H1 (cell line): ENCODE data around the gene DOCK6.

Experiments
- BCL11A ChIP-seq, 2 experiments: IDR thresholded peaks; one replicate each; pipeline ENCODE4 v1.6.1; 2011; ENCODE audit warnings: low read depth in 2 of 2, low read length in 2 of 2, mild to moderate bottlenecking in 2 of 2
- BRCA1 ChIP-seq: IDR thresholded peaks from 2 replicates; pipeline ENCODE4 v1.6.1; 2012; ENCODE audit warnings: low read depth, low read length, improper control_type of control experiment
- CBX5 ChIP-seq: fragments of 300-800, 300-1000 bp; sonication (generic); IDR thresholded peaks from 2 replicates; pipeline ENCODE4 v1.7.1; 2016; ENCODE audit warnings: antibody characterized with exemption, low read length, low read depth
- CEBPB ChIP-seq: IDR thresholded peaks from 2 replicates; pipeline ENCODE4 v1.6.1; 2012; ENCODE audit warnings: low read depth, low read length
- CREB1 ChIP-seq: IDR thresholded peaks from 2 replicates; pipeline ENCODE4 v1.6.1; 2012; ENCODE audit warnings: inconsistent platforms
- EZH2 ChIP-seq: fragments of 200-600 bp; sonication (generic); IDR thresholded peaks from 2 replicates; pipeline ENCODE4 v1.7.1; 2012; ENCODE audit warnings: low read depth, mild to moderate bottlenecking, moderate library complexity, low read length, inconsistent platforms; ENCODE audit not compliant: severe bottlenecking
- GABPA ChIP-seq: IDR thresholded peaks from 2 replicates; pipeline ENCODE4 v1.6.1; 2011; ENCODE audit warnings: mild to moderate bottlenecking, low read length, moderate library complexity, borderline replicate concordance; ENCODE audit not compliant: insufficient read depth
- GTF2F1 ChIP-seq: IDR thresholded peaks from 2 replicates; pipeline ENCODE4 v1.6.1; 2012; ENCODE audit warnings: low read depth, low read length, improper control_type of control experiment, borderline replicate concordance
- JUND ChIP-seq: IDR thresholded peaks from 2 replicates; pipeline ENCODE4 v1.6.1; 2011; ENCODE audit warnings: mild to moderate bottlenecking, improper control_type of control experiment, low read length
- TF ChIP-seq, protein P1 (sequence below), 3 experiments: IDR thresholded peaks; 1 replicate in 2 of 3; 2 replicates in 1 of 3; pipeline versions ENCODE4 v1.5.1 to v1.6.1; 2011; ENCODE audit warnings: low read length in 3 of 3, mild to moderate bottlenecking in 3 of 3, inconsistent platforms in 2 of 3, low read depth in 1 of 3, moderate library complexity in 1 of 3; ENCODE audit not compliant: insufficient read depth in 1 of 3; ENCODE audit errors: control extremely low read depth in 1 of 3

DNA sequence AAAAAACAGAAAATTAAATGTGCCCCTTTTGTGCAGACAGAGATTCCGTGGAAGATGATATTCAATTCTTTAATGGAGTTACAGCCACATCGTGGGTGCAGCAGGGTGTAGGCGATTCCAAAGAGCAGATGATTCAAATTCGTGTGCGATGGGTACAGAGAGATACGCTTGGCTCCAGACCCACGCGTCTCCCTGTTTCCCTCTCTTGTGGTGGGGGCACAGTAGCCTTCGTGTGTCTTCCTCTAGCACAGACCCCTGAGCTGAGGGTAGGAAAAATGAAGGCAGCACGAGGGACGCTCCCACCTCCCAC lies 38.4 kb upstream of the DOCK6 start:
- TF ChIP-seq, protein P1, sequence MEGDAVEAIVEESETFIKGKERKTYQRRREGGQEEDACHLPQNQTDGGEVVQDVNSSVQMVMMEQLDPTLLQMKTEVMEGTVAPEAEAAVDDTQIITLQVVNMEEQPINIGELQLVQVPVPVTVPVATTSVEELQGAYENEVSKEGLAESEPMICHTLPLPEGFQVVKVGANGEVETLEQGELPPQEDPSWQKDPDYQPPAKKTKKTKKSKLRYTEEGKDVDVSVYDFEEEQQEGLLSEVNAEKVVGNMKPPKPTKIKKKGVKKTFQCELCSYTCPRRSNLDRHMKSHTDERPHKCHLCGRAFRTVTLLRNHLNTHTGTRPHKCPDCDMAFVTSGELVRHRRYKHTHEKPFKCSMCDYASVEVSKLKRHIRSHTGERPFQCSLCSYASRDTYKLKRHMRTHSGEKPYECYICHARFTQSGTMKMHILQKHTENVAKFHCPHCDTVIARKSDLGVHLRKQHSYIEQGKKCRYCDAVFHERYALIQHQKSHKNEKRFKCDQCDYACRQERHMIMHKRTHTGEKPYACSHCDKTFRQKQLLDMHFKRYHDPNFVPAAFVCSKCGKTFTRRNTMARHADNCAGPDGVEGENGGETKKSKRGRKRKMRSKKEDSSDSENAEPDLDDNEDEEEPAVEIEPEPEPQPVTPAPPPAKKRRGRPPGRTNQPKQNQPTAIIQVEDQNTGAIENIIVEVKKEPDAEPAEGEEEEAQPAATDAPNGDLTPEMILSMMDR (IDR thresholded peaks at IDR 0.05; ENCODE audit: control extremely low read depth in 1 of 3, insufficient read depth in 1 of 3, low read depth in 1 of 3, low read length in 3 of 3), result no peak
- TF ChIP-seq CBX5 (no peak), BCL11A (IDR thresholded peaks at IDR 0.05; ENCODE audit: low read depth in 2 of 2, low read length in 2 of 2) (no peak), EZH2 (no peak), GTF2F1 (no peak), CEBPB (no peak), BRCA1 (no peak), GABPA (no peak), CREB1 (no peak), JUND (no peak)
